Central memory CD8-positive, alpha-beta T cell (primary cell): Measurements from ENCODE around the gene SMYD4.
"Not testable (repeated sequence)": the region's sequence is repeated elsewhere in the genome, so short reads cannot be mapped to it uniquely, and the experiment has no call there.

Source experiments
- ATAC-seq: fragments of 150-1000 bp; cut with Tn5 transposase; replicated peaks from 2 replicates; pipeline ENCODE4 v1.10.0; 2022; ENCODE audit warnings: mild to moderate bottlenecking, moderate FRiP score, moderate number of reproducible peaks; ENCODE audit not compliant: poor library complexity, severe bottlenecking; ENCODE audit errors: extremely low read depth
- DNase-seq, 2 donors: peaks; one replicate each; pipeline ENCODE4 v3.0.0; 2021; ENCODE audit warnings: low spot score in 2 of 2
- H3K27ac Mint-ChIP-seq: one replicate; pipeline ENCODE4 v1.8.0; 2022; ENCODE audit warnings: low read depth, mild to moderate bottlenecking, moderate library complexity, mixed read lengths
- H3K27me3 Mint-ChIP-seq: one replicate; pipeline ENCODE4 v1.8.0; 2022; ENCODE audit warnings: mixed read lengths
- H3K36me3 Mint-ChIP-seq: one replicate; pipeline ENCODE4 v1.8.0; 2022; ENCODE audit warnings: mild to moderate bottlenecking, moderate library complexity, mixed read lengths; ENCODE audit not compliant: insufficient read depth
- H3K4me1 Mint-ChIP-seq: one replicate; pipeline ENCODE4 v1.8.0; 2022; ENCODE audit warnings: mixed read lengths
- H3K4me3 Mint-ChIP-seq: one replicate; pipeline ENCODE4 v1.8.0; 2022; ENCODE audit warnings: mild to moderate bottlenecking, moderate library complexity, mixed read lengths
- H3K9me3 Mint-ChIP-seq: one replicate; pipeline ENCODE4 v1.8.0; 2022; ENCODE audit warnings: mixed read lengths

The SMYD4 gene

GRCh38 chr17:1809815-1810214 lies 19.9 kb downstream of the SMYD4 start:
- DNase-seq, H3K4me1 Mint-ChIP-seq, H3K4me3 Mint-ChIP-seq, H3K27me3 Mint-ChIP-seq, H3K27ac Mint-ChIP-seq, ATAC-seq, H3K9me3 Mint-ChIP-seq: not testable (repeated sequence)
- peaks cover 24% of the 10 kb centered on the region for H3K36me3 Mint-ChIP-seq

GRCh38 chr17:1808644-1809043 lies 21.1 kb downstream of the SMYD4 start:
- DNase-seq, result no peak
- ATAC-seq, result no peak
- Mint-ChIP-seq H3K9me3 (no peaks in the 10 kb centered on the region), H3K4me1 (peaks cover 7% of the 10 kb centered on the region), H3K4me3 (no peak overlapping the region), H3K27me3 (no peaks in the 10 kb centered on the region), H3K27ac (no peak overlapping the region), H3K36me3 (peaks cover 29% of the 10 kb centered on the region)

- Mint-ChIP-seq H3K4me3 (no peak overlapping the region), H3K36me3 (peaks cover 33% of the 10 kb centered on the region), H3K27ac (no peak overlapping the region), H3K4me1 (peaks cover 7% of the 10 kb centered on the region), H3K27me3 (no peaks in the 10 kb centered on the region), H3K9me3 (no peaks in the 10 kb centered on the region)
- no peak for DNase-seq
- no peak for ATAC-seq
Observed at GRCh38 chr17:1807890-1808289, 21.8 kb downstream of the SMYD4 start.

DNA sequence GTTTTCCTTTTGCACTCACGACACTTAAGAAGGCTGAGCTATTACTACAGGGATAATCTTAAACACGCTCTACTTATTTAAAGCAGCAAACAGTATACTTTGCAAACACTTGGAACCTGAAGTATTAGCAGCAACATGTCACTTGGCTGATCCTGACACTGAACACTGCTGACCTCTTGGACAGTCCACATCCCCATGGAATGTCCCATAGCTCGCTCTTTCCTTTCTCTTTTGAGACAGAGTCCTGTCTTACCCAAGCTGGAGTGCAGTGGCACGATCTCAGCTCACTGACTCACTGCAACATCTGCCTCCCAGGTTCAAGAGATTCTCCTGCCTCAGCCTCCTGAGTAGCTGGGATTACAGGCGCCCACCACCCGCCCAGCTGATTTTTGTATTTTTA lies 26.4 kb downstream of the SMYD4 start:
- Mint-ChIP-seq H3K4me3 (no peak overlapping the region), H3K27me3 (no peaks in the 10 kb centered on the region), H3K27ac (no peak overlapping the region), H3K4me1 (peaks cover 7% of the 10 kb centered on the region), H3K36me3 (peaks cover 44% of the 10 kb centered on the region), H3K9me3 (no peaks in the 10 kb centered on the region)
- ATAC-seq (no peak), DNase-seq (no peak)

- H3K36me3 Mint-ChIP-seq, result peaks cover 43% of the 10 kb centered on the region
Observed at GRCh38 chr17:1802429-1802828, 27.3 kb downstream of the SMYD4 start.

DNA sequence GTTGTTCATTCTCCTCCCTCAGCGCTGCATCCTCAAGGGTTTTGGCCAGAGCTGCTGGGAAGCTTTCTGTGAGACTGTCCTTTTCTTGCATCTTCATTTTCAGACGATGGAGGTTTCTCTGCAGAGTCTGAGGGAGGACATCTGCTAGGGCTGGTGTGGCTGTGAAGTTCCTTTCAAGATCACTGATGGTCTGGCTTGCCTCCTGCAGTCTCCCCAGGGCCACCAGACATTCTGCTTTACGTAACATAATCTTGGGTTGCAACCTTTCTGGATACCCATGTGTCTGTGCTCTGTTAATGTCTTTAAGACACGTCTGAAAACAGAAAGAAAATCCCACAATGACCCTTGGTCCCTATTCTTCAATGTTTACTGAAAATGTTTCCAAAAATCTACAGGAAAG lies 29.0 kb downstream of the SMYD4 start:
- Mint-ChIP-seq H3K36me3 (peaks cover 47% of the 10 kb centered on the region), H3K4me1 (peaks cover 10% of the 10 kb centered on the region)

More at GRCh38 chr17:1802429-1802828, 27.3 kb downstream of the SMYD4 start:
- H3K4me3 Mint-ChIP-seq, result no peak overlapping the region
- H3K27me3 Mint-ChIP-seq, result no peaks in the 10 kb centered on the region
- ATAC-seq (no peak), DNase-seq (no peak)
- H3K9me3 Mint-ChIP-seq, result no peaks in the 10 kb centered on the region
- H3K27ac Mint-ChIP-seq, result no peak overlapping the region
- H3K4me1 Mint-ChIP-seq, result peaks cover 4% of the 10 kb centered on the region

GRCh38 chr17:1800240-1800639 lies 29.5 kb downstream of the SMYD4 start:
- no peak overlapping the region for H3K27ac Mint-ChIP-seq
- no peak overlapping the region for H3K4me3 Mint-ChIP-seq
- DNase-seq (no peak), ATAC-seq (no peak)
- H3K36me3 Mint-ChIP-seq, result peaks cover 47% of the 10 kb centered on the region
- no peaks in the 10 kb centered on the region for H3K27me3 Mint-ChIP-seq
- peaks cover 13% of the 10 kb centered on the region for H3K4me1 Mint-ChIP-seq
- H3K9me3 Mint-ChIP-seq, result no peaks in the 10 kb centered on the region

More for the DNA sequence above, 29.0 kb downstream of the SMYD4 start:
- no peak for ATAC-seq
- Mint-ChIP-seq H3K27ac (no peak overlapping the region), H3K4me3 (no peak overlapping the region), H3K27me3 (no peaks in the 10 kb centered on the region), H3K9me3 (no peaks in the 10 kb centered on the region)
- DNase-seq, result no peak

- ATAC-seq, H3K27me3 Mint-ChIP-seq, H3K9me3 Mint-ChIP-seq, H3K4me3 Mint-ChIP-seq, DNase-seq: not testable (repeated sequence)
- H3K4me1 Mint-ChIP-seq, result peaks cover 16% of the 10 kb centered on the region
- H3K27ac Mint-ChIP-seq, result peak overlapping the region; percentile 20
- H3K36me3 Mint-ChIP-seq, result peaks cover 37% of the 10 kb centered on the region
Observed at GRCh38 chr17:1797846-1798245, 31.9 kb downstream of the SMYD4 start.

- H3K4me1 Mint-ChIP-seq, result peaks cover 16% of the 10 kb centered on the region
- H3K4me3 Mint-ChIP-seq, result no peak overlapping the region
- H3K27ac Mint-ChIP-seq, result peak overlapping the region; percentile 20
- H3K9me3 Mint-ChIP-seq, result no peaks in the 10 kb centered on the region
- DNase-seq (no peak), ATAC-seq (no peak)
- H3K27me3 Mint-ChIP-seq, result no peaks in the 10 kb centered on the region
- peaks cover 38% of the 10 kb centered on the region for H3K36me3 Mint-ChIP-seq
Observed at GRCh38 chr17:1797323-1797722, 32.4 kb downstream of the SMYD4 start.

- H3K4me3 Mint-ChIP-seq, result no peak overlapping the region
- ATAC-seq (no peak), DNase-seq (no peak)
- no peaks in the 10 kb centered on the region for H3K9me3 Mint-ChIP-seq
- peaks cover 16% of the 10 kb centered on the region for H3K4me1 Mint-ChIP-seq
- H3K36me3 Mint-ChIP-seq, result peaks cover 36% of the 10 kb centered on the region
- H3K27ac Mint-ChIP-seq, result peak overlapping the region; percentile 20
- no peaks in the 10 kb centered on the region for H3K27me3 Mint-ChIP-seq
Observed at GRCh38 chr17:1796800-1797199, 32.9 kb downstream of the SMYD4 start.

GRCh38 chr17:1793447-1793806 lies 36.3 kb downstream of the SMYD4 start:
- peaks cover 22% of the 10 kb centered on the region for H3K4me1 Mint-ChIP-seq
- H3K36me3 Mint-ChIP-seq, result peaks cover 19% of the 10 kb centered on the region
- no peak overlapping the region for H3K27ac Mint-ChIP-seq
- H3K27me3 Mint-ChIP-seq, result no peaks in the 10 kb centered on the region
- no peaks in the 10 kb centered on the region for H3K9me3 Mint-ChIP-seq
- ATAC-seq, result no peak
- no peak overlapping the region for H3K4me3 Mint-ChIP-seq
- DNase-seq, result no peak

DNA sequence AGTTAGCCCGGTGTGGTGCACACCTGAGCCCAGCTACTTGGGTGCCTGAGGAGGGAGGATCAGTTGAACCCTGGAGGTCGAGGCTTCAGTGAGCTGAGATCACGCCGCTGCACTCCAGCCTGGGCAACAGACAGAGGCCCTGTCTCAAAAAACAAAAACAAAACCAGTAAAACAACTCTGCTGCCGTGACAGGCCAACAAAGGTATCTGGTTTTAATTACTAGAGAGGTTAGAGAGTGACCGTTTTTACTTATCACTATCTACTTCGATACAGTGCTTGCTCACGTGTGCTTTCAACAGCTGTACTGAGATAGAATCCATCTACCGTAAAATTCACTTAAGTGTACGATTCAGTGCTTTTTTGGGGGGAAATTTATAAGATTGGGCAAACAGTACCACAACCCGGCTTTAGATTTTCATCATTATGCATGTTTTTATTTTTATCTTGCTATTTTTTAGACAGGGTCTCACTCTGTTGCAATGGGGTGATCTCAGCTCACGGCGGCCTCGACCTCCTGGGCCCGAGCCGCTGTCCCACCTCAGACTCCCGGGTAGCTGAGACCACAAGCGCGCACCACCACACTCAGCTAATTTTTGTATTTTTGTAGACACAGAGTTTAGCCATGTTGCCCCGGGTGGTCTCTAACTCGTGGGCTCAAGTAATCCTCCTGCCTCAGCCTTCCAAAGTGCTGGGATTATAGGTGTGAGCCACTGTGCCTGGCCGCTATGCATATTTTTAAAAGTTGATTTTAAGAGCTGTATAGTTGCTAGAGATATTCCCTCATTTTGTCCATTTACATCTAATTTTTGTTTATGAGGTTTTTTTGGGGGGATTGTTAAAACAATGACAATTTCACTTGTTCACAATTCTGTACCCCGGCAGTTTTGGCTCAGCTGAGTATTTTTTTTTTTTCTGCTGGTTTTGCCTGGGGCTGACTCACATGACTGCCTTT lies 36.9 kb downstream of the SMYD4 start:
- H3K36me3 Mint-ChIP-seq, result peaks cover 19% of the 10 kb centered on the region
- H3K27ac Mint-ChIP-seq, result no peak overlapping the region

DNA sequence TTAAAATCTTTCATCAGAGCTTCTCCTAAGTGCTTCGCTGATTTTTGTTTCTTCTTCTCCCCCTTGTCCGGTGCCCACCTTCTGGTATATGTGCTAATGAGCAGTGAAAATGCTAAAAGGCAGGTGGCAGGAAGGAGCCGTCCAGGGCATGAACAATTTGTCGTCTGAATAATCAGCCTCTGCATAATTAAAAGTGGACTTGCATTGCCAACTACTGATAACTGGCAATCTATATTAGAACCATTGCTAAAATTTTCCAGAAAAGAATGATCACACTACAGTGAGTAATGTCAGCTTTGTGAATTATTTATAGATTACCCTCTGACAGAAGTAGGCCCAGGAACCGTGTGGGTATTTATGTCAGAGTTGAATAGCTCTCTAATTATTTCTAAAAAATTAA lies 39.8 kb downstream of the SMYD4 start:
- H3K27me3 Mint-ChIP-seq, result no peaks in the 10 kb centered on the region
- DNase-seq, result no peak
- no peak overlapping the region for H3K27ac Mint-ChIP-seq
- no peak overlapping the region for H3K4me3 Mint-ChIP-seq
- peaks cover 34% of the 10 kb centered on the region for H3K36me3 Mint-ChIP-seq
- ATAC-seq, result no peak
- H3K4me1 Mint-ChIP-seq, result peaks cover 6% of the 10 kb centered on the region
- H3K9me3 Mint-ChIP-seq, result no peaks in the 10 kb centered on the region

More for the DNA sequence above, 36.9 kb downstream of the SMYD4 start:
- Mint-ChIP-seq H3K4me3 (no peak overlapping the region), H3K9me3 (no peaks in the 10 kb centered on the region), H3K4me1 (peaks cover 22% of the 10 kb centered on the region), H3K27me3 (no peaks in the 10 kb centered on the region)
- ATAC-seq (no peak), DNase-seq (no peak)
